Measurements from ENCODE around the gene ADAMTS4.

DNA sequence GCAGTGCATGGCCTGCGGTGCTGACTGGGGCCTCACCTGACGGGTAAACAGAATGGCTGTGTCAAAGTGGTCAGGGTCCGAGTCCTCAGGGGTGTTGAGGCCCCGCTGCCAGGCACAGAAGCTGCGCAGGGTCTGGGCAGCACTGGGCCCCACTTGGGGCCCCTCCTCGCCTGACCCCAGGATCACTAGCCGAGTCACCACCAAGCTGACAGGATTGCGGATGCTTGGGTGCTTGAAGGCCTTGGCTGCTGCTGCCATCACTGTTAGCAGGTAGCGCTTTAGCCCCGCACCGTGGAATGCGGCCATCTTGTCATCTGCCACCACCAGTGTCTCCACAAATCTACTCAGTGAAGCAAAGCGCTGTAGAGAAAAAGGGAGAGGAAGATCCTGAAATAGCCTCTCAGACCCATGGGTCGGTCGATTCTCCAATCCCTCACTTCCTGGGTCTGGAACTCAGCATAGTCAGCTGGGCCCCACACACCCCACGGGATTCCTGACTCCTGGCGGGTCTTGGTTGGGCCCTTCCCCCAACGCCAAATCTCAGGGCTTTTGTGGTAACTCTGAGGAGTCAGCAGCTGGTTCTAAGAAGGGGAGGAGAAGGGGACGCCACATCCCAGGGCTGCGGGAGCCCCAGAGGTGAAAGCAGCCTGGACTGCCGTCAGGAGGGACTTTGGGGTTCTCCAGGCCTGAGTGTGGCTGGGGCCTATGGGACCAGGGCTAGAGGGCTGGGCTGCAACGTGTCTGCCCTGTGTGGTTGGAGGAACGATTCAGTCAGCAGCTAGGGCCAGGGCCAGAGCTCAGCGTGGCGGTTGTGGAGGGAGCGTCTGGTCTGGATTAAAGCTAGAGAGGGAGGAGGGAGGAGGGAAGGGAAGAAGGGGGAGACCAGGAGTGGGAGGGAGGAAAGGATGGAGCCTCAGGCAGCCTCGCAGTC lies 2.1 kb downstream of the ADAMTS4 start:
- TF ChIP-seq, protein P1, sequence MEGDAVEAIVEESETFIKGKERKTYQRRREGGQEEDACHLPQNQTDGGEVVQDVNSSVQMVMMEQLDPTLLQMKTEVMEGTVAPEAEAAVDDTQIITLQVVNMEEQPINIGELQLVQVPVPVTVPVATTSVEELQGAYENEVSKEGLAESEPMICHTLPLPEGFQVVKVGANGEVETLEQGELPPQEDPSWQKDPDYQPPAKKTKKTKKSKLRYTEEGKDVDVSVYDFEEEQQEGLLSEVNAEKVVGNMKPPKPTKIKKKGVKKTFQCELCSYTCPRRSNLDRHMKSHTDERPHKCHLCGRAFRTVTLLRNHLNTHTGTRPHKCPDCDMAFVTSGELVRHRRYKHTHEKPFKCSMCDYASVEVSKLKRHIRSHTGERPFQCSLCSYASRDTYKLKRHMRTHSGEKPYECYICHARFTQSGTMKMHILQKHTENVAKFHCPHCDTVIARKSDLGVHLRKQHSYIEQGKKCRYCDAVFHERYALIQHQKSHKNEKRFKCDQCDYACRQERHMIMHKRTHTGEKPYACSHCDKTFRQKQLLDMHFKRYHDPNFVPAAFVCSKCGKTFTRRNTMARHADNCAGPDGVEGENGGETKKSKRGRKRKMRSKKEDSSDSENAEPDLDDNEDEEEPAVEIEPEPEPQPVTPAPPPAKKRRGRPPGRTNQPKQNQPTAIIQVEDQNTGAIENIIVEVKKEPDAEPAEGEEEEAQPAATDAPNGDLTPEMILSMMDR (conservative IDR thresholded peaks at IDR 0.05; ENCODE audit: low read depth, low read length), result no peak
- TF ChIP-seq EZH2 (IDR thresholded peaks at IDR 0.05; ENCODE audit: borderline replicate concordance, low read depth, low read length, poor library complexity, severe bottlenecking), result no peak
